NB4 (cell line): ENCODE data around the gene CCHCR1.
A peak's percentile ranks its signal among the peaks of the same experiment; 100 is the strongest.

Experiments
- DNase-seq: peaks from one replicate; pipeline ENCODE4 v3.0.0; 2010; ENCODE audit warnings: low read depth
- H3K4me3 ChIP-seq: one replicate; pipeline ENCODE4 v1.5.1; 2011; ENCODE audit warnings: mild to moderate bottlenecking, low read depth, low read length, moderate library complexity
- MYC ChIP-seq: IDR thresholded peaks from 2 replicates; pipeline ENCODE4 v1.6.1; 2011; ENCODE audit warnings: low read depth, low read length
- POLR2A ChIP-seq: IDR thresholded peaks from 2 replicates; pipeline ENCODE4 v1.6.1; 2011; ENCODE audit warnings: mild to moderate bottlenecking; ENCODE audit not compliant: insufficient read length; ENCODE audit errors: extremely low read depth
- TF ChIP-seq, protein P1 (sequence below): IDR thresholded peaks from one replicate; pipeline ENCODE4 v1.5.1; 2012; ENCODE audit warnings: low read depth, low read length
- TF ChIP-seq, protein P2 (sequence below): IDR thresholded peaks from 2 replicates; pipeline ENCODE4 v1.6.1; 2011; ENCODE audit warnings: low read depth, low read length

Gene CCHCR1

DNA sequence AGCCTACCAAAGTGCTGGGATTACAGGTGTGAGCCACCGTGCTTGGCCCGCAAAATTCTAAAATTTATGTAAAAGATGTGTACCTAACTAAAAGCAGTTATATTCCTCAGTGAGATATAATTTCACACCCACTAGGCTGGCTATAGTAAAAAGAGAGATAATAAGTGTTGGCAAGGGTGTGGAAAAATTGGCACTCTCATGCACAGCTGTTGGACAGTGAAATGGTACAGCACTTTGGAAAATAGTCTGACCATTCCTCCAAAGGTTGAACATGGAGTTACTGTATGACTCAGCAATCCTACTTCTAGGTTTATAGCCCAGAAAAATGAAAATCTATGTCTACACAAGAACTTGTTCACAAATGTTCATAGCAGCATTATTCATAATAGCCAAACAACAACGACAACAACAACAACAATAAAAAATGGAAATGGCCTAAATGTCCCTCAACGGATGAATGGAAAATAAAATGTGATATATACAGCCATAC, 59.1 kb downstream of the CCHCR1 start:
- no peak for TF ChIP-seq MYC
- TF ChIP-seq POLR2A = no peak
- TF ChIP-seq, protein P1, sequence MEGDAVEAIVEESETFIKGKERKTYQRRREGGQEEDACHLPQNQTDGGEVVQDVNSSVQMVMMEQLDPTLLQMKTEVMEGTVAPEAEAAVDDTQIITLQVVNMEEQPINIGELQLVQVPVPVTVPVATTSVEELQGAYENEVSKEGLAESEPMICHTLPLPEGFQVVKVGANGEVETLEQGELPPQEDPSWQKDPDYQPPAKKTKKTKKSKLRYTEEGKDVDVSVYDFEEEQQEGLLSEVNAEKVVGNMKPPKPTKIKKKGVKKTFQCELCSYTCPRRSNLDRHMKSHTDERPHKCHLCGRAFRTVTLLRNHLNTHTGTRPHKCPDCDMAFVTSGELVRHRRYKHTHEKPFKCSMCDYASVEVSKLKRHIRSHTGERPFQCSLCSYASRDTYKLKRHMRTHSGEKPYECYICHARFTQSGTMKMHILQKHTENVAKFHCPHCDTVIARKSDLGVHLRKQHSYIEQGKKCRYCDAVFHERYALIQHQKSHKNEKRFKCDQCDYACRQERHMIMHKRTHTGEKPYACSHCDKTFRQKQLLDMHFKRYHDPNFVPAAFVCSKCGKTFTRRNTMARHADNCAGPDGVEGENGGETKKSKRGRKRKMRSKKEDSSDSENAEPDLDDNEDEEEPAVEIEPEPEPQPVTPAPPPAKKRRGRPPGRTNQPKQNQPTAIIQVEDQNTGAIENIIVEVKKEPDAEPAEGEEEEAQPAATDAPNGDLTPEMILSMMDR = no peak
- TF ChIP-seq, protein P2, sequence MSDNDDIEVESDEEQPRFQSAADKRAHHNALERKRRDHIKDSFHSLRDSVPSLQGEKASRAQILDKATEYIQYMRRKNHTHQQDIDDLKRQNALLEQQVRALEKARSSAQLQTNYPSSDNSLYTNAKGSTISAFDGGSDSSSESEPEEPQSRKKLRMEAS = no peak
- DNase-seq = no peak
- no peak overlapping the region for H3K4me3 ChIP-seq

DNA sequence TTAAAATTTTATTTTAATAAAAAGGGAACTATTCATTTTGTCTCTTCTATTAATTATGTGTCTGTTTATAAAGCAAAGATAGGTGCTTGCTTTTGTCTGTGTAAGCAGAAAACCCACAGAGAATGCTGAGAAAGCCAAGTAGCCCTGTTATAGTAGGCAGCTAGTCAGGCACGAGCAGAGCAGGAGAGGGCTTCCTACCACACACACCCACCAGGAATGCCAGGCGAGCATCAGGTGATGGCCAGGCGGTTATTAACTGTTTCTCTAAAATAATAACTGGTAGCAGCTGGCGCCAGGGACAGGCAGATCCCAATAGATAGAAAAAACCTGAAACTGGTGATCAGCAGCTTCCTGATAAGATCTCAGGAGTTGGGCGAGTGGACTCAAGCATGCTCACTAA, 60.9 kb downstream of the CCHCR1 start:
- no peak overlapping the region for H3K4me3 ChIP-seq
- TF ChIP-seq MYC (no peak), POLR2A (no peak)
- TF ChIP-seq, protein P2 = no peak
- TF ChIP-seq, protein P1 = no peak
- no peak for DNase-seq

DNA sequence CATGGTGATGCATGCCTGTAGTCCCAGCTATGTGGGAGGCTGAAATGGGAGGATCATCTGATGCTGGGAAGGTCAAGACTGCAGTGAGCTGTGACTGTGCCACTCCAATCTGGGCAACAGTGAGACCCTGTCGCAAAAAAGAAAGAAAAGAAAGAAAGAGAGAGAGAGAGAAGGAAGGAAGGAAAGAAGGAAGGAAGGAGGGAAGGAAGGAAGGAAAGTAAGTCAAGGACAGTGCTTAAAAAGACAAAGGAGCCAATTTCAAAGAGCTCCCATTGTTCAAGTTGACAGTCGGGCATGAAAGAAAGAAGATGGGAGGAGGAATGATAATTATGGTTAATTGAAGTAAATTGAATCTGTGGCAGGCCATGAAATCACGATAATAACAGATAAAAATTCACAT, 61.4 kb downstream of the CCHCR1 start:
- no peak for DNase-seq
- TF ChIP-seq POLR2A (no peak), MYC (no peak)
- TF ChIP-seq, protein P2 = no peak
- TF ChIP-seq, protein P1 = no peak
- H3K4me3 ChIP-seq = no peak overlapping the region

DNA sequence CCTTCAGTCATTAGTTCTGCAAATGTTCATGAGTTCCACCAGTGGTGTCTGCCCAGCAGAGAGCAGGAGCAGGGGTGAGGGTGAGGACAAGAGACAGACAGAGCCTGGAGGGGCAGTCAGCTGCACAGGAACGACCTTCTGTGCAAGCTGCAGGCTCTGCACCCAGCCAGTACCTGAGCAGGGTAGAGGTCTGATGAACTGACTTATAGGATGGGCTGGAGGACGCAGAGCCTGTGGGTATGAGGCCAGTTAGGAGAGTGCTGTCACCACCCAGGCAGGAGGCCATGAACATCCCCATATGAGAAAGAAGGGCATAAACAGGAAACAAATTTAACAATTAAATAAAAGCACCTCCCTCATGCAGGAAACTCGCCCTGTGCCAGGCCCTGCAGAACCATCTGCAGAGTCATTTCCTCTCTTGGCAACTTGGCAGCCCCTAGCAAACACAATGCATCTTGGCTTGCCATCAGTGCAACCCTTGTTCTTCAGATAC, 63.2 kb downstream of the CCHCR1 start:
- TF ChIP-seq, protein P2 = no peak
- TF ChIP-seq MYC = no peak
- TF ChIP-seq POLR2A = no peak
- TF ChIP-seq, protein P1 = no peak
- no peak overlapping the region for H3K4me3 ChIP-seq
- peak; percentile 18 for DNase-seq

DNA sequence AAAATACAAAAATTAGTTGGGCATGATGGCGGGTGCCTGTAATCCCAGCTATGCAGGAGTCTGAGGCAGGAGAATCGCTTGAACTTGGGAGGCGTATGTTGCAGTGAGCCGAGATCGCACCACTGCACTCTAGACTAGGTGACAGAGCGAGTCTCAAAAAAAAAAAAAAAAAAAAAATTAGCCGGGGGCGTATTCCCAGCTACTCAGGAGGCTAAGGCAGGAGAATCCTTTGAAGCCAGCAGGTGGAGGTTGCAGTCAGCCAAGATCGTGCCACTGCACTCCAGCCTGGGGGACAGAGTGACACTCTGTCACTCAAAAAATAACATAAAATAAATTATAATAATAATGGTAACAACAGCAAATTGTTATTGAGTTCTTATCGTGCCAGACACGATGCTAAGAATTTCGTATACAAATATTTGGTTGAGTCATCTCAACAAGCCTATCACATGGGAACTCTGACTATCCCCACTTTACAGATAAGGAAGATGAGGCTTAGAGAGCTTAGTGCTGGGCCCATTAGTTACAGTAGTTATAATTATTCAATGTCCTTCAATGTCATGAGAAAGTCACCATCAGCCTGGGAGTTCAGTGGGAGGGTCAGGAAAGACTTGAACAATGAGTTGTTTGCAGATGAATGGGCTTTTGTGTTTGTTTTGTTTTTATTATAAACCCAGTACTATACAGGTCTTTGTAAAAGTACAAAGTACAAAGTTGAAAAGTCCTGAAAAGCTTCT, 64.7 kb downstream of the CCHCR1 start:
- no peak for DNase-seq
- TF ChIP-seq POLR2A = no peak
- no peak for TF ChIP-seq MYC
- TF ChIP-seq, protein P1 = no peak
- TF ChIP-seq, protein P2 = no peak
- H3K4me3 ChIP-seq = no peak overlapping the region
